Measurements from ENCODE around the gene FAHD2A.
"Not testable (repeated sequence)": the region's sequence is repeated elsewhere in the genome, so short reads cannot be mapped to it uniquely, and the experiment has no call there.

FAHD2A gene, protein sequence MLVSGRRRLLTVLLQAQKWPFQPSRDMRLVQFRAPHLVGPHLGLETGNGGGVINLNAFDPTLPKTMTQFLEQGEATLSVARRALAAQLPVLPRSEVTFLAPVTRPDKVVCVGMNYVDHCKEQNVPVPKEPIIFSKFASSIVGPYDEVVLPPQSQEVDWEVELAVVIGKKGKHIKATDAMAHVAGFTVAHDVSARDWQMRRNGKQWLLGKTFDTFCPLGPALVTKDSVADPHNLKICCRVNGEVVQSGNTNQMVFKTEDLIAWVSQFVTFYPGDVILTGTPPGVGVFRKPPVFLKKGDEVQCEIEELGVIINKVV

DNA sequence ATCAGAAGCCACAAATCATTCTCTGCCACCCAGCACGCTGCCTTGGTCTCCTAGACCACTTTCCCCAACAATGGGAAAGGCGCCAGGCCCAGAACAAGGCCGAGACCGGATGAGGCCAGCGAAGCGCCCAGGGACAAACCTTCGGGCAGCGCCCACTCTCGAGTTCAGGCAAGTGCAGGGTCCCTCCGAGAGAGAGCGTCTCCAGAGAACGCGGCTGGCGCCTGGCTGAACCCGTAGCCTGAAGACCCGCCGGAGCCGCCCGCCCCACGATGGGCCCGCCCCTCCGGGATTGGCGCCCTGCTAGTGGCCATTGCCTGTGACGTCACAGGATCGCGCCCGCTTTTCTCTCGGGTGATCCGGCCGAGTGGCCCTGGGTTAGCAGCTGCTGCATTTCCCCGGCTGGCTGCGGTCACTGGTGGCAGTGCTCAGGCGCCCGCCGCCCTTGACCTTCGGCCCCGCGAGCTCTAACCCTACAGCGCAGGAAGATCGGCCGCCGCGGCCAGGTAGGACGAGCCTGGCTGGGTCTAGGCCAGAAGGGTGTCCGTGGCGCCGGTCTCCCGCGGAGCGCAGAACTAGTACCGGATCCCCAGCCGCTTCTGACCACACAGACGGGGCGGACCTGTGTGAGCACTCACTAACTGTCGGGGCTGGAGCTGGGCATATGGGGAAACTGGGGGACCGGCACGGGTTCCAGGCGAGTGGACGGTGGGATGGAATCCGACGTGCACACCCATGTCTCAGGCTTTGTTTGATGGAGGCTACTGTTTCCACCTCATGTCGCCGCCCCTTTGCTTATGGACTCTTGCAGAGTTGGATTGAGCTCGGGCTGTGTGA, at the start of gene FAHD2A:
TSS of gene FAHD2A (plus strand) at position 339 of the 834 bp plus-strand sequence. CDS start 2,851 bp downstream, outside the sequence.
- DNase-seq (ENCODE audit: low spot score): peak; percentile 97

DNA sequence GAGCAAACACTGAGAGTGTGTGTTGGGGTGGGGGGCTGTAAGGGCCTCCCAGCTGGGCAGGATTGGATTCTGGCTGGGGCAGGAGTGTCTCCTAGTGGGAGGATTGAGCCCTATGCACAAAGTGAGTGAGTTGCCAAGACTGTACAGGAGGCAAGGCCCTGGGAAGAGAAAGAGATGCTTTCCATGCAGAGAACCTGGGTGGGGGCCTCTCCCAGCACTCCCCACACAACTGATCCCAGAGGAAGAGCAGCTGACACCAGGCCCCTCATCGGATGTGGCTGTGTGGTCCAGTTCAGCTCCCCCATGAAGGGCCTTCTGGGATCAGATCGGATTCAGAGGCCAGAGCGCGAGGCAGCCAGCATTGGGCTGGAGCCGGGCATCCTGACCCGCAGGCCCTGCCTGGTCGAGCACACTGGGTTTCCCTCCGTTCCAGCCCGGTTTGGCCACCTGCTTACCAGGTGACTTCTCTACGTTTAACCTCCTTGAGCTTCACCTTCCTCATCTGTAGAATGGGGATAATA, 49.4 kb upstream of the FAHD2A start:
- DNase-seq (ENCODE audit: low spot score): no peak

DNA sequence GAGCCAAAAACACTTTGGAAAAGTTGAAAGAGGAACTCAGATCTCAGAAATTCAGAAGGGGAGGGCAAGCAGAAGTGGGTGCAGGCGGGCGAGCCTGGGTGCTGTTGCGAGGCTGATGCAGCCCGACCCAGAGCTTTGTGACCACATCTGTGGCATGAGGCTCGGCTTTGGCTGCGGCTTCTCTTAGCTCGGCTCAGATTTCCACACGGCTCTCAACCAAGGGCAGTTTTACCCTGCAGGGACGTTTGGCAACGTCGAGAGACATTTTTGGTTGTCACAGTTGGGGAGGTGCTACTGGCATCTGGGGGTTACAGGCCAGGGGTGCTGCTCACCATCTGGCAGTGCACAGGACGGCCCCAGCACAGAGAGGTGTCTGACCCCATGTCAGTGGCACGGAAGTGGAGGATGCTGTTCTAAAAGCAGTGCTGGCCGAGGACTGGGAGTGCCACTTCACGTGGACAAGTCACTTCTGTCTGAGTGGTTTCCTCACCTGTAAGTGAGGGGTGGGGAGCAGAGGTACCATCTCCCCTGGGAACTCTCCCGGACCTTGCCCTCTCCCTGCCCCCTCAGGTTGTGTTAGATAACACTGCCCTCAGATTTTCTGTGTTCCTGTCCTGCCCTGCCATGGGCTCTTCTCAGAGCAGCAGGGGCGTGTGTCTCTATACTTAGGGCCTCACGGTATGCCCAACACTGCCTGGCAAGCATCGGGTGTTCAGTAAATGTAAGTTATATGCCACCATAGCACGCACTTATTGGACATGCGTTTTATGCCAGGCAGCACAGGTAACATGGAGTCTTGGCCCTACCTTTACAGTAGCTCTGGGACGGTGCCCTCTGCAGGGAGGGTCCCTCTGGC, 48.7 kb upstream of the FAHD2A start:
- DNase-seq (ENCODE audit: low spot score): no peak

DNA sequence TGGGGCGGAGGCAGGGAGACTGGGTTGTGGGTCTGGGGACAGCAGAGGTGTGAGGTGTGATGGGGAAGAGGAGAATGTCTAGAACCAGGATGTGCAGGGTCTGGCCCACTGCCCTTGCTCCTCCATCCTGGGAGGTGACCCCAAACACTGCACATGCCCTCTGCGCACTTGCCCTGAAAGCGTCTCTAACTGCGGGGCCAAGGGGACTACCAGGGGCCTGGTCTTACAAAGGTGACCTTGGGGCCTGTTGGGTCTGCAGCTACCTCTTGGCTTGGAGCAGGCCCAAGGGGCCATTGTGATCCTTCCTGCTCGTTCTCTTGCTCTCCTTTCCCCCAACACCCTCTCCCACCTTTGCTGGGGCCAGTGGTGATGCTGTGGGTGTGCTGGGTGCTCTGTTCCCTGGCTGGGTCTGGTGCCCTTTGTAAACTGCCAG, 48.0 kb upstream of the FAHD2A start:
- no peak for DNase-seq (ENCODE audit: low spot score)

DNA sequence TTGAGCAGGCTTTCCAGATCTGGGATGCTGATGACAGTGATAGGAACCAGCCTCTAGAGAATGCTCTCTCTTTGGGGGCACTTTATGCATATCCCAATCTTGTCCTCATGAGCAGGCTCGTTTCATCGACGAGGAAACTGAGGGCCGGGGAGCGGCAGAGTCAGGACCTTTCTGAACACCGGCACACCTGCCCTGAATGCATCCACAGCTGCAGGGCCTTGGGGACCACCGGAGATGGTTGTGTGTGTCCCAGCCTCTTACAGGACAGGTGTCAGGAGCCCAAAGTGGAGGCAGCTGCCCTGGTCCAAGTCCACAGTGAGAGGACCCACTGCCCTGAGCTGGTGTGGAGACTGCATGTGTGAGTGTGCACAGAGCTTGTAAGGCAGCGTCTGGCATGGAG, 47.6 kb upstream of the FAHD2A start:
- no peak for DNase-seq (ENCODE audit: low spot score)

DNA sequence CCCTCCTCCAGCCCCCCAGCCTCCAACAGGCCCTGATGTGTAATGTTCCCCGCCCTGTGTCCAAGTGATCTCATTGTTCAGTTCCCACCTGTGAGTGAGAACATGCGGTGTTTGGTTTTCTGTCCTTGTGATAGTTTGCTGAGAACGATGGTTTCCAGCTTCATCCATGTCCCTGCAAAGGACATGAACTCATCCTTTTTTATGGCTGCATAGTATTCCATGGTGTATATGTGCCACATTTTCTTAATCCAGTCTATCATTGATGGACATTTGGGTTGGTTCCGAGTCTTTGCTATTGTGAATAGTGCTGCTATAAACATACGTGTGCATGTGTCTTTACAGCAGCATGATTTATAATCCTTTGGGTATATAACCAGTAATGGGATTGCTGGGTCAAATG, 47.0 kb upstream of the FAHD2A start:
- not testable (repeated sequence) for DNase-seq (ENCODE audit: low spot score)

DNA sequence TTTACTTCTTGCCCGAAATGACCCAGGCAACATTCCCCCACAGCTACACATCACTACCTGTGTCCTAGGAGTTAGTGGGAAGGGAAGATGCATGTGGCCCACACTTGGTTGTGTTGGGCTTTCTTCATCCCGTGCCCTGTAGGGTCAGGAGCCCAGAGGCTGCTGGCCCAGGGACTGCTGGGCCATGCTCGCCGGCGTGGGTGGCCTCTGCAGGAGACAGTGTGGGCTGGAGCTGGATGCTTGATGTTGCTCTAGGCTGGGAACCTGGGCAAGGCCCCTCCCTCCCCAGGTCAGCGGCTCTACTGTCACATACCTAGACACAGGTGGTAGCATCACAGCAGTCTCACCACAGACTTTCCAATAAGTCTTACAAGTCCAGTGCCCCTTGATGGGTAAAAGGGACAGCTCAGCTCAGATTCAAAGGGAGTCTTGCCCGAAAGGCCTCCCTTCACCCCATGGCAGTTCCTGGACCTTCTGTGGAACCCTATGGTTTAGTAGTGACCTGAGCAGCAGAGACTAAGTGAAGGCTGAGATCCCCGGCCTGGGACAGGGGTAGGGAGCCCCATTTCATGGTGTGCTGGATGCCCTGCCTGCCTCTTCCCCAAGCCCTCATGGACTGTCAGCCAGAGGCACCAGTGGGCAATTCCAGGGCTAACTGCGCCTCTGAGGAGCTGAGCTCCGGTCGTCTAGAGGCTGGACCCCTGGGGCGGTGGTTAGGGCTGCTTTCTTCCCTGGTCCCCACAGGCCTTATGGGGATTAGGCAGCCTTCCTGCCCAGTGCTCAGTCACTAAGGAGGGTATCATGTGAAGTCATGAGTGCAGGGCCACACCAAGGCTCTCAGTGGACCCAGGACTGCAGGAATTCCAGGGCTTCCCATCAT, 45.4 kb upstream of the FAHD2A start:
- no peak for DNase-seq (ENCODE audit: low spot score)

DNA sequence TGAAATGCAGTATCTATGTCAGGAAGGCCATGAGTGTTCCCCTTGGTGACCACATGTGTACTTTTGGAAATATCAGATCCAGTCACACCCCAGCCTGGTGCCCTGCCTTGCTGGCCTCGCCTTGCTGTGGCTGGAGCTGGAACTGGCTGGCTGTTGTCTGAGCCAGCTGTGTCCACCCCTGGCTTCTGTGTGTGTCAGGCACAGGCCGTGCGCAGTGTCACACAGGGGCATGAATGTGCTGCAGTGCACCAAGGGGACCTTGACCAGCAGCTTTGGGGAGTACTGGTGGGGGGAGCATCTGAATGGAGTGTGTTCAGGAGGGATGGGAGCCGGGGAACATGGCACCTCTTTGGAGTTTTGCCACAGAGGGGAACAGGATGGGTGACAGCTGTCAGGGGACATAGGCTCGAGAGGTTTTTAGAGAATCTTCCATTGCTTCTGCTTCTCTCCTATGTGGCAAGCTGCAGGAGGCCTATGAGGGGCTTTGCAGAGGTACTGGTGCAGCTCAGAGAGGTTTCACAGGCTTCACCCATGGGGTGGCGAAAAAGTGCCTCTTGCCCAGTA, 44.7 kb upstream of the FAHD2A start:
- no peak for DNase-seq (ENCODE audit: low spot score)

DNA sequence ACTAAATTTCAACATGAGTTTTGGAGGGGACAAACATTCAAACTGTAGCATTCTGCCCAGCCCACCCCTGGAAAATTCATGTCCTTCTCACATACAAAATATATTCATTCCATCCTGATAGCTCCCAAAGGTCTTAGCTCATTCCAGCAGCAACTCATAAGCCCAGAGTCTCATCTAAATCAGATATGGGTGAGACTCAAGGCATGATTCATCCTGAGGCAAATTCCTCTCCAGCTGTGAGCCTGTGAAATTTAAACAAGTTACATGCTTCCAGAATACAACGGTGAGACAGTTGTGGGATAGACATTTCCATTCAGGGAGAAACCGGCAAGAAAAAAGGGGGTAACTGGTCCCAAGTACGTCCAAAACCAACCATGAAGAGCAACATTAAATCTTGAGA, 43.5 kb upstream of the FAHD2A start:
- peak; percentile 30 for DNase-seq (ENCODE audit: low spot score)

DNA sequence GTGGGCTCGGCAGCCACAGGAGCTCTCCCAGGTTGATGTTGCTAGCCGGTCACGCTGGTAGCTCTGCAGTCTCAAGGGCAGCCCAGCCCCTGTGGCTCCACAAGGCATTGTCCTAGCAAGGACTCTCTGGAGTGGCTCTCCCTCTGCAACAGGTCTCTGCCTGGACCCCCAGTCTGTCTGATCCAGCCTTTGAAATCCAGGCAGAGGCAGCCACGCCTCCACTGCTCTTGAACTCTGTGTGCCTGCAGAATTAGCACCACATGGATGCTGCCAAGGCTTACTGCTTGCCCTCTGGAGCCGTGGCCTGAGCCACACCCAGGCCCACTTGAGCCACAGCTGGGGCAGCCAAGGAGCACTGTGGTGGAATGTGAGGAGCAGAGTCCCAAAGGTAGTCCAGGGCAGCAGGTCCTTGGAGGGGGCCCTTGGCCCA, 43.0 kb upstream of the FAHD2A start:
- DNase-seq (ENCODE audit: low spot score): no peak

DNA sequence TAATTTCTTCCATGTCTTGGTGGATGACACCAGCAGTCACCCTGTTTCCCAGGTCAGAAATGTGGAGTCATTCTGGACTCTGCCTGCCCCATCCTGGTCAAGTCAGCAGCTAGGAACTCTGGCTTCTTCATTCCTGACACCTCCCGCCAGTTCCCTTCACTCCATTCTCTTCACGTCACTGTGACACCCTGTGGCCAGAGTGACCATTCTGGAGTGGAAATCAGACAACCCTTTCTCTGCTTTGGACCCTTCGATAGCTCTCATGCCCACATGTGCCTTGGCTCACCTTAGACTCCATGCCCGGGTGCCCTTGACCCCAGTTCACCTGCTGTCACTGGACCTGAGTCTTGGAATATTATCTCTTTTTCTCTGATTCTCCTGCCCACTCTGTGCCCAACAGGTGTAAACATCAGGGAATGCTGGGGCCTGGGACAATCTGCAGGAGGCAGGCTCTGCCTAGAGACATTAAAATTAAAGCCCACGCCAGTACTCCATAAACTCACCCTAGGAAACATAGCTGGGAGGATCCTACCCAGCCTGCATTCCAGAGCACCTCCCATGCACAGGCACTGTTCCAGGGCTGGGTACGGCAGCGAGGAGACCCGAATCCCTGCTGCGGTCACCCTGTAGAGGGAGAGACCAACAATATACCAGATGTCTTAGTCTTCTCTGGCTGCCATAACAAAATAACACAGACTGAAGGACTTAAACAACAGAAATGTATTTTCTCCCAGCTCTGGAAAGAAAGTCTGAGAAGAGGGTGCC, 41.1 kb upstream of the FAHD2A start:
- DNase-seq (ENCODE audit: low spot score): no peak

DNA sequence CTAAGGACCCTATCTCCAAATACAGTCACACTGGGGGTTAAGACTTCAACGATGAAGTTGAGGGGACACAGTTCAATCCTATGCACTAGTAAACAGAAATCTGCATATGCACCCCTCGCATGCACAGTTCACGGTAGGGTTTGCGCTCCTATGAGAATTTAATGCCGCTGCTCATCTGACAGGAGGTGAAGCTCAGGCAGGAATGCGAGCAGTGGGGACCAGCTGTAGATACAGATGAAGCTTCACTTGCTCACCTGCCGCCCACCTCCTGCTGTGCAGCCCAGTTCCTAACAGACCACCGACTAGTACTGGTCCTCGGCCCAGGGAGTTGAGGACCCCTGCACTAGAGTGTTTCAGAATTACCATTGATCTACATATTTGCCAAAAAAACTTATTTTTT, 40.0 kb upstream of the FAHD2A start:
- DNase-seq (ENCODE audit: low spot score): no peak

DNA sequence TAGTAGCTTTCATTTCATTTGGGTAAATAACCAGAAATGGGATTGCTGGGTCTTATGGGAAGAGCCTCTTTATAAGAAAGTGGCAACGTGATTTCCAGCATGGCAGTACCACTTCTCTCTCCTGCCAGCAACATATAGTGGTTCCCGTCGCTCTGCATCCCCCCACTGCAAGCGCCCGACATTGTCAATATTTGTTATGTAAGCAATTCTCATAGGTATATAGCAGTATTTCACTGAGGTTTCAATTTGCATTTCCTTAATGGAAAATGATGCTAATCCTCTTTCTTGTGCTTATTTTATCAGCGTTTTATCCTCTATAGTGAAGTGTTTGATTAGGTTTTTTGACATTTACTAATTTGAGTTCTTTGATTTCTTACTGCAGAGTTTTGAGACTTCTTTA, 36.0 kb upstream of the FAHD2A start:
- DNase-seq (ENCODE audit: low spot score): no peak

DNA sequence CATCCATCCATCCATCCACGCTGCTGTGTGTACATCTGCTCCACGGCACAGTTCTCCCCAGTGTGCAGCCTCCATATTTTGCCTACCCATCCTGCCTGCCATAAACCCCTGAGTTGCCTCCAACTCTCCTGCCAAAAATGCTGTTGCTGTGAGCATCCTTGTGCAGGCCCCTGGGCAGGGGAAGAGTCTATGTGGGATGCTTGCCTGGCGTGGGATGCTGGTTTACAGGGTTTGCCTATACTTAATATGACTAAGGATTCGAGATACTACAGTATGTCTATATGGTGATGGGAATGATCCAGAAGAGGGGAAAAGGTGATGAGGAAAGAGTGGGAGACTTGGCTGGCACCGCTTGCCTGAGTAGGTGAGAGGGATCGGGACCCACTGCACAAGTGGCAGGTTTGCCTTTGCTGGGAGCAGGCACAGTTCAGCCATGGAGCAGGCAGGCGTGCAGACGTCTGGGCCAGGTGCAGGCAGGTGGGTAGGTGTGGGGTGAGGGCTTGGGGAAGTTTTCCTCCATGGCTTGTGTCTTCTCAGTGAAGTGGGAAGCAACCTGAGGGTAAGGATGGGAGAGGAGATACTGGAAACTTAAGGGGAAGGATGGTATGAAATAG, 30.2 kb upstream of the FAHD2A start:
- DNase-seq (ENCODE audit: low spot score): no peak

DNA sequence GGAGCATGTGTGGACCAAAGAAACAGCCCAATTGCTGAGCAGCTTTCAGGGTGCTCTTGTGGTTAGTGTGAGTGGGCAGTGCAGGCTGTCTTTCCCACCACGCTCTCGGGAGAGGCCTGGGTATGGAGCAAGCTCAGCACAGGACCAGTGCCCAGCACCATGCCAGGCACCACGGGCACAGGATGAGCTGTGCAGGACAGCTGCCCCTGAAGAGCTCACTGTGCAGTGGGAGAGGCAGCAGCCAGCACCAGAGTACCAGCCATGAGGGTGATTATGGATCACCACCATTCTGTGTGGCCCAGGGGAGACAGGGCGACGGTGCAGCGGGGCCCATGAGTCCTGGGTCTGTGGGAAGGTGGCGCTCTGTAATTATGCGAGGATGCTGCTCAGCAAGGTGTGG, 29.7 kb upstream of the FAHD2A start:
- no peak for DNase-seq (ENCODE audit: low spot score)

DNA sequence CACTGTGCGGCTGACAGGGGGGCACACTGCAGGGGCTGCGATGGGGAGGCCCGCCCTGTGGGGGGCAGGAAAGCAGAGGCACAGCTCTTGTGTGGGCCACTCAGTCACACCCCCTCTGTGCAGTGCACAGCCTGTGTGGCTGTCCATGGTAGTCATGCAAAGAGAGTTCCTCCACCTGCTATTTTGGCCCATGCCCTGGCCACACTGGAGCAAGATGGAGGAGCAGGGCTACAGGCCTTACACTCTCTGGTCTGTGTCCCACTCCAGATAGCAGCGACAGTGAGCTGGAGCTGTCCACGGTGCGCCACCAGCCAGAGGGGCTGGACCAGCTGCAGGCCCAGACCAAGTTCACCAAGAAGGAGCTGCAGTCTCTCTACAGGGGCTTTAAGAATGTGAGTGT, 28.5 kb upstream of the FAHD2A start:
- no peak for DNase-seq (ENCODE audit: low spot score)

DNA sequence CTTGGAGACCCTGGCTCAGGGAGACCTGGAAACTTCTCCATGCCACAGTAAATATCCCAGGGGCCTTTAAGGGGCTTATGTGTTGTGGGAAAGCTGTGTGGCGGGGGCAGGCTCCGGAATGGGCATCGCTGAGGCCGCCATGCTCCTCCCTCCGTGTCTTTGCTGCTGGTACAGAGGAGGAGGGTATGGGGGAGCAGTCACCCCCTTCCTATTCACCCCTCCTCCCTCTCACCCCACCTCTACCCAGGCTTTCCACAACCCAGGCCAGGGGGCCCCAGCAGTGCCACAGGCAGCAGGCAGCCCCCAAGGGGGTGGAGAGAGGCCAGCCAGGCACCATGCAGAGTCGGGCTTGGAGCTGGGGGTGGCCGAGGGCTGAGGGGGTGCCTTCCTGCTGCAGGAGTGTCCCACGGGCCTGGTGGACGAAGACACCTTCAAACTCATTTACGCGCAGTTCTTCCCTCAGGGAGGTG, 28.0 kb upstream of the FAHD2A start:
- DNase-seq (ENCODE audit: low spot score): no peak

DNA sequence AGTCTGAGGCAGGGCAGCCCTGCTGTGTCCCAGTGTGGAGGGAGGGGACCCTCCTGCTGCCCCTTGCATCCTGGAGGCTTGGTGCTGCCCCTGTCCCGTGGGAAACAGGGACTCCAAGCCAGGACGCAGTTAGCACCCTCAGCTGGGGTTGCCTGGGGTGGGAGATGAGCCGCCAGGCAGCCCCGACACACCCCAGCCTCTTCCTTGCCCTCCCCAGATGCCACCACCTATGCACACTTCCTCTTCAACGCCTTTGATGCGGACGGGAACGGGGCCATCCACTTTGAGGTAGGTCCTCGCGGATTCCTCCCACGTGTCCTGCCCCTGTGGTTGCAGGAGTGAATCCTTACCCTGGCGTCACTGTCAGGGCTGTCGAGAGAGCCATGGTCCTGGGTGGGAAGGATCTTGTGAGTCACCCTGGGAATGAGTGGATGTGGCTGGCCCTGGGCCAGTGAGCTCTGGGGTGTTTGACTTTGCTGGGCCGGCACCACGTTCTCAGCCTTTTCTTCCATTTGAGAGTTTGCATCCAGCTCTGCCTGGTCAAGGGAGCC, 27.5 kb upstream of the FAHD2A start:
- DNase-seq (ENCODE audit: low spot score): peak; percentile 28

DNA sequence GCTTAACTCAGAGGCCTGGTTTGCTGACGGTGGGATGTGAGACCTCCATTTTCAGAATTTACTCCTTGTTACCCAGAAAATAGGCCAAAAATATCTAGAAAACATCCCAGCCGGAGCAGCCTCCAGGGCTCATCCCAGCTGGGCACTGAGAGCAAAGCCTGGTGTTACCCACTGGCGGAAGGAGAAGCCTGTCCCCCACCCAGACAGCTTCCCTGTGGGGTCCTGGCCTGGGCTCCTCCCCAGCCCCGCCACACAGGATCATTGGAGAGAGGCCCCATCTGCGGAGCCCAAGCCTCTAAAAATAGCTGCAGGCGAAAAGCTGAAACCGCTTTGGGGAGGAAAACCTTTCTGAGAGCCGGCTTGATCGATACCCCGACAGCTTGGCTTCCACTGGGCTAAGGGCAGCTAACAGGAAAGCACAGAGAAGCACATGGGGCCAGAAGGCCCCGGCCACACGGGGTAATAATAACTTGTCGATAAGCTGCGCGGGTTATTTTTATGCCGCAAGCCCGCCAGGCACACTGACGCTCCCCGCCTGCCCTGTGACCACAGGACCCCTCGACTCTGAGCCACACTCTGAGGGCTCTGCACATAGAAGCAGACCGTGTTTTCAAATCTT, 26.9 kb upstream of the FAHD2A start:
- DNase-seq (ENCODE audit: low spot score): no peak

Data from AG08396 (cell line).